Type B pancreatic cell (in vitro differentiated cells): ENCODE measurements around the gene FADS1. TPM values are rescaled to one million over a fixed set of nuclear protein-coding genes. Genes with fewer than 3 reads are reported as not detected.

Experiments used
- DNase-seq: peaks from one replicate; pipeline ENCODE4 v3.0.0; 2021; ENCODE audit warnings: mixed read lengths; ENCODE audit not compliant: unreplicated experiment; ENCODE audit errors: extremely low spot score
- H3K27ac Mint-ChIP-seq: 2 replicates; pipeline ENCODE4 v1.8.0; 2021; ENCODE audit warnings: mild to moderate bottlenecking, mixed read lengths
- H3K27me3 Mint-ChIP-seq: 2 replicates; pipeline ENCODE4 v1.8.0; 2021; ENCODE audit warnings: mixed read lengths
- H3K36me3 Mint-ChIP-seq: 2 replicates; pipeline ENCODE4 v1.8.0; 2021; ENCODE audit warnings: mixed read lengths
- H3K4me1 Mint-ChIP-seq: one replicate; pipeline ENCODE4 v1.8.0; 2021; ENCODE audit warnings: mixed read lengths; ENCODE audit not compliant: unreplicated experiment
- H3K4me3 Mint-ChIP-seq: 2 replicates; pipeline ENCODE4 v1.8.0; 2021; ENCODE audit warnings: mild to moderate bottlenecking, mixed read lengths
- H3K9me3 Mint-ChIP-seq: 2 replicates; pipeline ENCODE4 v1.8.0; 2021; ENCODE audit warnings: mixed read lengths
- total RNA-seq: library from RNA; stranded (reverse); gene quantifications from 2 replicates; pipeline ENCODE4 v1.2.1, GENCODE V29; 2021; ENCODE audit warnings: low replicate concordance
- TF ChIP-seq, protein P1 (sequence below): fragments of 200-600 bp; sonication (generic); conservative IDR thresholded peaks from 2 replicates; pipeline ENCODE4 v1.5.0; 2021; ENCODE audit warnings: antibody characterized with exemption, mild to moderate bottlenecking

Gene FADS1
- total RNA-seq, 1 donor from 2014 or later, result 90.0 TPM

DNA sequence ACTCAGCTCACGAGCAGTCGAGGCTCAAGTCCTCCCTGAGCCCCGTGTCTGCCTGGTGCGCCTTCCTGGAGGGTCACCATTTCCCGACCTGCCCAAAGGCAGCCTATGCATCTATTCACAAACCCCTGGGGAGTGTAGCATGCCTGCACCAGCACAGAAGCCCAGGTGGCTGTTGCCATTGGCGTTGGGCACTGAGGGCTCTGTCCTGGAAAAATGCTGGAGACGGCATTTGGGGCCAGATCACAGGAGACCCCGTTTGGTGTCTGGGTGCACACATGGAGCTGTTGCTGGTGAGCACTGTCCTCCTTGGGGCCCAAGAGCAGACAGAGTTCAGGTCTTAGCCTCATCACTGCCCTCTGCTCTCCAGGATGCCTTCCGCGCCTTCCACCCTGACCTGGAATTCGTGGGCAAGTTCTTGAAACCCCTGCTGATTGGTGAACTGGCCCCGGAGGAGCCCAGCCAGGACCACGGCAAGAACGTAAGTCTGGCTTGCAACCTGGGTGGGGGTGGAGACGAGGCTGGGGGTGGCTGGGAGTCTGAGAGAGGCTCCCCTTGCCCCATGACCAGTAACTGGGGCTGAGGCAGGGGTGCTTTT, 20.7 kb upstream of the FADS1 start:
- H3K4me3 Mint-ChIP-seq, result no peak overlapping the region
- H3K4me1 Mint-ChIP-seq, result peaks cover 16% of the 10 kb centered on the region
- H3K27me3 Mint-ChIP-seq, result no peaks in the 10 kb centered on the region
- H3K9me3 Mint-ChIP-seq, result no peaks in the 10 kb centered on the region
- H3K36me3 Mint-ChIP-seq, result peaks cover 33% of the 10 kb centered on the region
- no peak for DNase-seq
- no peak overlapping the region for H3K27ac Mint-ChIP-seq
- TF ChIP-seq, protein P1, sequence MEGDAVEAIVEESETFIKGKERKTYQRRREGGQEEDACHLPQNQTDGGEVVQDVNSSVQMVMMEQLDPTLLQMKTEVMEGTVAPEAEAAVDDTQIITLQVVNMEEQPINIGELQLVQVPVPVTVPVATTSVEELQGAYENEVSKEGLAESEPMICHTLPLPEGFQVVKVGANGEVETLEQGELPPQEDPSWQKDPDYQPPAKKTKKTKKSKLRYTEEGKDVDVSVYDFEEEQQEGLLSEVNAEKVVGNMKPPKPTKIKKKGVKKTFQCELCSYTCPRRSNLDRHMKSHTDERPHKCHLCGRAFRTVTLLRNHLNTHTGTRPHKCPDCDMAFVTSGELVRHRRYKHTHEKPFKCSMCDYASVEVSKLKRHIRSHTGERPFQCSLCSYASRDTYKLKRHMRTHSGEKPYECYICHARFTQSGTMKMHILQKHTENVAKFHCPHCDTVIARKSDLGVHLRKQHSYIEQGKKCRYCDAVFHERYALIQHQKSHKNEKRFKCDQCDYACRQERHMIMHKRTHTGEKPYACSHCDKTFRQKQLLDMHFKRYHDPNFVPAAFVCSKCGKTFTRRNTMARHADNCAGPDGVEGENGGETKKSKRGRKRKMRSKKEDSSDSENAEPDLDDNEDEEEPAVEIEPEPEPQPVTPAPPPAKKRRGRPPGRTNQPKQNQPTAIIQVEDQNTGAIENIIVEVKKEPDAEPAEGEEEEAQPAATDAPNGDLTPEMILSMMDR, result no peak

DNA sequence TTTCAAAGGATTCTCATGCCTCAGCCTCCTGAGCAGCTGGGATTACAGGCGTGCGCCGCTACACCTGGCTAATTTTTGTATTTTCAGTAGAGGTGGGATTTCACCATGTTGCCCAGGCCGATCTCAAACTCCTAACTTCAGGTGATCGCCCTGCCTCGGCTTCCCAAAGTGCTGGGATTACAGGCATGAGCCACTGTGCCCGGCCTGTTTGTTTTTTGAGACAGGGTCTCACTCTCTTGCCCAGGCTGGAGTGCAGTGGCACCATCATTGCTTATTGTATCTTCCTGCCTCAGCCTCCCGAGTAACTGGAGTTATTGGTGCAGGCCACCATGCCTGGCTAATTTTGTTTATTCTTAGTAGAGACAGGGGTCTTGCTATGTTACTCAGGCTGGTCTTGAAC, 19.4 kb upstream of the FADS1 start:
- Mint-ChIP-seq H3K36me3 (peaks cover 27% of the 10 kb centered on the region), H3K9me3 (no peaks in the 10 kb centered on the region), H3K4me1 (peaks cover 23% of the 10 kb centered on the region), H3K27me3 (no peaks in the 10 kb centered on the region), H3K4me3 (no peak overlapping the region), H3K27ac (no peak overlapping the region)
- no peak for DNase-seq
- TF ChIP-seq, protein P1, result no peak

DNA sequence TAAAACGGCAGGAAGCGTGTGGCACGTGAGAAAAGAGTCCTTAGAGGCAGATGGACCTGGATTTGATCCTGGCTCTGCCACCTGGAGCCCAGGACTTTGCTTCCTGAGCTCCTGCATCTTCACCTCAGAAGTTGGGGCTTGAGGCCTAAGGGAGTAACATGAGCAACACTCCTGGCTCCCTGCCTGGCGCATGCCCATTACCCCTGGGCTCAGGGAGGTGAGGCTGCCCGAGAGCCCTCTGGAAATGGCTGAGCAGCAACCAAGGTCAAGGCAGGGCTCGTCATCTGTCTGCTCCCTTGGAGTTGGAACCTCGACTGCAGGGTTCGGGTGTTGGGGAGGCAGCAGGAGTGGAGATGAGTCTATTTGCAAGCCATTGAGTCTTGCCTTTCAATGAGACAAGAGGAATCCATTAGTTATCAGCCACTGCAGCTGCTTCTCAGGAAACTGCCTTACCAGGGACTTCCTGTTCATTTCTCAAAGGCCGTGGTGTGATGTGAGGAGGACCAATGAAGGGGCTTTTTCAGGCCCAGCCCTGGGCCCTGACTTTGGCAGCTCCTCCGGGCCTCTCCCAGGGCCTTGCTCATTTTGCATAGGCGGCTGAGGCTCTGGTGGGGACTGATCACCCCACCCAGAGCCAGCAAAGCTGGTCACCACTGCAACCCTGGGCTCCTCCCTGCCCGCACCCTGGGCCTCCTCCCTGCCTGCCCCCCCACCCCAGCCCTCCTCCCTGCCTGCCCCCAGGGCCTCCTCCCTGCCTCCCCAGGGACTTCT, 17.7 kb upstream of the FADS1 start:
- Mint-ChIP-seq H3K9me3 (no peaks in the 10 kb centered on the region), H3K27ac (no peak overlapping the region), H3K27me3 (no peaks in the 10 kb centered on the region), H3K4me1 (peaks cover 35% of the 10 kb centered on the region), H3K36me3 (peaks cover 16% of the 10 kb centered on the region), H3K4me3 (no peak overlapping the region)
- TF ChIP-seq, protein P1, result no peak
- DNase-seq, result no peak

DNA sequence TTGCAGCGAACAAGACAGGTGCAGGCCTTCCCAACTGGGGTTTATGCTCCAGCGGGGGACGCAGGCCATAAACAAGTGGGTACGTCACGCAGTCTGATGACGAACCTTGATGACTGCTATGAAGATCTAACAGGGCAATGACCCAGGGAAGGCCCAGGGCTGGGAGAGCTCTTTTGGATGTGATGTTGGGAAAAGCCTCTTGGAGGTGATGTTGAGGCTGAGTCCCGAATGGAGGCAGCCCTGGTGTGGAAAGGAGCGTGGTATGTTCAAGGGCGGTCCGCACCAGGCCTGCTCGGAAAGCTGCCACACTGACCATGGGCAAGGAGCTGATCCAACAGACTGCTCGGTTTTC, 17.1 kb upstream of the FADS1 start:
- Mint-ChIP-seq H3K9me3 (no peaks in the 10 kb centered on the region), H3K4me3 (no peak overlapping the region), H3K36me3 (peaks cover 11% of the 10 kb centered on the region), H3K27me3 (no peaks in the 10 kb centered on the region), H3K4me1 (peaks cover 38% of the 10 kb centered on the region), H3K27ac (no peak overlapping the region)
- no peak for DNase-seq
- TF ChIP-seq, protein P1, result no peak

DNA sequence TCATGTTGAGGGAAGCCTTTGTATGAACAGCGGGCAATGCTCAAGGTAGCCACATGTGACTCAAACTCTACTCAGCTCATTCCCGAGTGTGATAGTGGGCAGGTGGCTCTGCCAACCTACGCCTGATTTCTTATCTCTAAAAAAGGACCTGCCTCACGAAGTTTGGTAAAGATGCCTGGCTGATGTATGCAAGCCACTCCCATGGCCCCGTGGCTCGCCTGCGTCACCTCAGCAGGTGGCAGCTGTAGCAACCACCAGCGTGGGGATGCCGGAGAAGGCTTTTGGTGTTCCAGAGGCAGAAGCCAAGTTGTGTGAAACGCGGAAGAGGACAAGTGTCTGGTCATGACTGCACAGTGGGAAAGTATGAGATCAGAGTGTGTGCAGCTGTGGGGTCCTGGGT, 16.7 kb upstream of the FADS1 start:
- H3K27ac Mint-ChIP-seq, result no peak overlapping the region
- peaks cover 8% of the 10 kb centered on the region for H3K36me3 Mint-ChIP-seq
- TF ChIP-seq, protein P1, result no peak
- no peak overlapping the region for H3K4me3 Mint-ChIP-seq
- H3K9me3 Mint-ChIP-seq, result no peaks in the 10 kb centered on the region
- peaks cover 38% of the 10 kb centered on the region for H3K4me1 Mint-ChIP-seq
- no peak for DNase-seq
- H3K27me3 Mint-ChIP-seq, result no peaks in the 10 kb centered on the region
